GM12878 (cell line): Measurements from ENCODE around the gene AIG1. TPM values are rescaled to one million over a fixed set of nuclear protein-coding genes. Genes with fewer than 3 reads are reported as not detected.

ENCODE experiments used
- ATAC-seq: fragments of 200-7000 bp; cut with Tn5 transposase; 3 replicates; pipeline ENCODE4 v1.9.1; 2020; ENCODE audit warnings: mild to moderate bottlenecking, moderate library complexity
- BruUV-seq: library from RNA; stranded (reverse); fragments of 400-500 nt; replicated peaks from 2 replicates; lab custom pipeline; 2021; lab: Mats Ljungman, UMichigan
- CTCF ChIA-PET: fragments of 300-600 bp; sonication (Branson Sonifier 250); formaldehyde crosslinking; extraction: SDS; loops from one replicate; lab custom pipeline; 2021; ENCODE audit warnings: inconsistent platforms; lab: Yijun Ruan, JAX
- POLR2A ChIA-PET: fragments of 350-600 bp; formaldehyde crosslinking; extraction: SDS; loops from one replicate; lab custom pipeline; 2021; ENCODE audit warnings: inconsistent platforms; lab: Charles Lee
- RAD21 ChIA-PET: fragments of 300-600 bp; sonication (Branson Sonifier 250); formaldehyde crosslinking; loops from one replicate; lab custom pipeline; 2023; ENCODE audit warnings: antibody characterized with exemption; ENCODE audit not compliant: unreplicated experiment; lab: Charles Lee
- SMC1A ChIA-PET: fragments of 300-600 bp; sonication (Branson Sonifier 250); formaldehyde crosslinking; loops from one replicate; lab custom pipeline; 2023; ENCODE audit not compliant: unreplicated experiment, uncharacterized antibody; lab: Charles Lee
- DNase-seq: peaks from one replicate; pipeline ENCODE4 v3.0.0-alpha.2; 2011; ENCODE audit warnings: low read depth, low spot score
- FAIRE-seq: peaks from 3 replicates; lab custom pipeline; 2011; peaks lifted over from hg19 to GRCh38; lab: Jason Lieb, UNC
- H2AFZ ChIP-seq: 2 replicates; pipeline ENCODE4 v1.6.0; 2011; ENCODE audit warnings: low read depth, low read length, control low read depth; ENCODE audit not compliant: control insufficient read depth
- H3K27ac ChIP-seq: 2 replicates; pipeline ENCODE4 v1.5.1; 2011; ENCODE audit warnings: control low read depth; ENCODE audit not compliant: control insufficient read depth, insufficient read depth
- H3K27me3 ChIP-seq, 2 experiments: replicated peaks in 1 of 2; 2 replicates each; pipeline versions ENCODE4 v1.6.0 to v1.6.1; 2011; ENCODE audit warnings: low read length in 1 of 2; ENCODE audit not compliant: control insufficient read depth in 2 of 2, insufficient read depth in 2 of 2
- H3K36me3 ChIP-seq, 2 experiments: 2 replicates each; pipeline ENCODE4 v1.5.1; 2011; ENCODE audit warnings: low read length in 1 of 2; ENCODE audit not compliant: control insufficient read depth in 2 of 2, insufficient read depth in 2 of 2
- H3K4me1 ChIP-seq: 2 replicates; pipeline ENCODE4 v1.6.1; 2011; ENCODE audit warnings: mild to moderate bottlenecking, low read length, moderate library complexity, mixed read lengths; ENCODE audit not compliant: control insufficient read depth, insufficient read depth
- H3K4me2 ChIP-seq: 2 replicates; pipeline ENCODE4 v1.6.0; 2011; ENCODE audit warnings: control low read depth; ENCODE audit not compliant: control insufficient read depth, insufficient read depth
- H3K4me3 ChIP-seq: fragments of 200-600 bp; sonication (generic); 2 replicates; pipeline ENCODE4 v1.5.1; 2016
- H3K79me2 ChIP-seq: 2 replicates; pipeline ENCODE4 v1.6.0; 2011; ENCODE audit warnings: low read length; ENCODE audit not compliant: control insufficient read depth, insufficient read depth
- H3K9ac ChIP-seq: 2 replicates; pipeline ENCODE4 v1.8.0; 2011; ENCODE audit warnings: low read length, control low read depth, mixed read lengths; ENCODE audit not compliant: control insufficient read depth, insufficient read depth
- H3K9me3 ChIP-seq: replicated peaks from 3 replicates; pipeline ENCODE4 v1.5.1; 2011; ENCODE audit warnings: mild to moderate bottlenecking, low read length; ENCODE audit not compliant: control insufficient read depth, insufficient read depth
- H4K20me1 ChIP-seq: 2 replicates; pipeline ENCODE4 v1.6.0; 2011; ENCODE audit not compliant: control insufficient read depth, insufficient read depth
- BMI1 ChIP-seq: fragments of 450-650 bp; IDR thresholded peaks from 2 replicates; pipeline ENCODE4 v1.6.1; 2016; ENCODE audit warnings: mild to moderate bottlenecking, moderate library complexity, borderline replicate concordance
- ESRRA ChIP-seq: IDR thresholded peaks from 2 replicates; pipeline ENCODE4 v1.6.1; 2012; ENCODE audit warnings: mild to moderate bottlenecking, low read length, improper control_type of control experiment
- KDM1A ChIP-seq: fragments of 200-600 bp; sonication (generic); IDR thresholded peaks from 2 replicates; pipeline ENCODE4 v1.6.1; 2016; ENCODE audit warnings: borderline replicate concordance
- MTA2 ChIP-seq: fragments of 450-650 bp; IDR thresholded peaks from 2 replicates; pipeline ENCODE4 v1.6.1; 2016; ENCODE audit warnings: low read depth, mild to moderate bottlenecking, moderate library complexity
- MYB ChIP-seq: fragments of 150-350 bp; IDR thresholded peaks from 2 replicates; pipeline ENCODE4 v1.6.1; 2014; ENCODE audit warnings: mild to moderate bottlenecking, low read depth, low read length, borderline replicate concordance
- NFYA ChIP-seq: IDR thresholded peaks from 2 replicates; pipeline ENCODE4 v1.6.1; 2011; ENCODE audit warnings: low read depth, mild to moderate bottlenecking, low read length, improper control_type of control experiment, borderline replicate concordance
- WGBS: methylation state at CpG from one replicate; pipeline ENCODE4 v1.1.6; 2016; ENCODE audit warnings: low lambda C conversion rate; ENCODE audit not compliant: insufficient replicate concordance, insufficient coverage; ENCODE audit errors: missing lambda C conversion rate; 5-methylcytosine and 5-hydroxymethylcytosine counted together
- in situ Hi-C: fragments of 300-500 bp; cut with MboI; formaldehyde crosslinking; loops from 9 replicates; pipeline ENCODE4 v1.14.3; 2018; ENCODE audit warnings: mixed read lengths
- intact Hi-C: fragments of 100-400 bp; cut with micrococcal nuclease; formaldehyde crosslinking; loops from one replicate; pipeline ENCODE4 v1.14.2; 2022; ENCODE audit not compliant: unreplicated experiment
- polyA plus RNA-seq, 11 experiments: library from polyadenylated mRNA; depleted of rRNA in 4 of 11; unstranded in 6 of 11; stranded (reverse) in 5 of 11; fragments of >200 nt; fragmentation: Nextera tagmentation in 4 of 11; fragmentation: Illumina TruSeq in 1 of 11; extraction: Ambion mirVana in 4 of 11; extraction: Trizol in 1 of 11; gene quantifications; 1 replicate in 1 of 11; 2 replicates in 10 of 11; pipeline versions ENCODE4 v1.2.1 to v1.2.3, GENCODE V29; 2011 to 2016; ENCODE audit warnings: inconsistent platforms in 2 of 11, missing spikeins in 2 of 11, low read depth in 1 of 11
- total RNA-seq, 4 experiments: library from RNA; depleted of rRNA in 3 of 4; stranded (reverse); fragments of >200 nt in 3 of 4; fragmentation: Illumina TruSeq in 1 of 4; extraction: Trizol in 1 of 4; gene quantifications; 2 replicates each; pipeline versions ENCODE4 v1.2.1 to v1.2.3, GENCODE V29; 2013 to 2021
- TF ChIP-seq, protein P1 (sequence below): IDR thresholded peaks from 2 replicates; pipeline ENCODE4 v1.6.1; 2011; ENCODE audit warnings: mild to moderate bottlenecking, low read depth, low read length, moderate library complexity; ENCODE audit not compliant: insufficient replicate concordance
- TF ChIP-seq, protein P2 (sequence below): fragments of 150-350 bp; IDR thresholded peaks from 2 replicates; pipeline ENCODE4 v1.6.1; 2016; ENCODE audit warnings: low read depth, low read length
- TF ChIP-seq, protein P3 (sequence below): IDR thresholded peaks from 2 replicates; pipeline ENCODE4 v1.6.1; 2011; ENCODE audit warnings: borderline replicate concordance, low read depth, mild to moderate bottlenecking, moderate library complexity, mixed read lengths, low read length; ENCODE audit not compliant: insufficient read depth; ENCODE audit errors: extremely low read length
- TF ChIP-seq, protein P4 (sequence below): IDR thresholded peaks from 2 replicates; pipeline ENCODE4 v1.6.1; 2011; ENCODE audit warnings: low read depth, mild to moderate bottlenecking, low read length, moderate library complexity, borderline replicate concordance; ENCODE audit errors: extremely low read depth

The AIG1 gene
- total and polyA plus RNA-seq, 10 of the 15 experiments (the other 5 are each of a cell fraction or from before 2014, with no cell fraction given) = 27.0 to 74.5 (median 36.4) TPM

DNA sequence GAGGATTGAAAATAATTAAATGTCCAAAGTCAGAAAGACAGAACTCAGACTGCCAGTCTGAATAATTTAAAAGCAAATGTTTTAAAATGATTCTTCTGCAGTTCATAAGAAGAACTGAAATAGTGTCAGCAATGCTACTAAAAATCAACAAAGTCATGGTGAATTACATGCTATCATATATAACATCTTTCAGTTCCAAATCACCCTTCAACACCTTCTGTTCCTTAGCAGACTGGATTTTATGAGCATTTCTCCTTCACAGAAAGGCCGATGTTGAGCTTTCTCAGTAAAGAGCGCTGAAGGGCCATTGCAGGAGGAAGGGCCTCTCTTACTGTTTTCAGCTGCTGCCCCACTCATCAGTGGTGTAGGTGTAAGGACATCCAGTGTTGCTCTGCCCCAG lies 63.3 kb downstream of the AIG1 start:
- ATAC-seq (no peak), FAIRE-seq (no peak), DNase-seq (no peak)
- 100% methylated on average over 2 of the region's 2 CpGs for WGBS
- no peak overlapping the region for H2AFZ ChIP-seq
- no peak overlapping the region for H3K4me3 ChIP-seq
- intact Hi-C loops = no loop called here
- 0 out of 2 replicates have a peak, but pooled peaks cover 4% of the 10 kb centered on the region for H3K4me1 ChIP-seq
- H3K9ac ChIP-seq = no peak overlapping the region
- H3K4me2 ChIP-seq = no peak overlapping the region
- no peak overlapping the region for H3K27ac ChIP-seq
- no TSS peak for BruUV-seq
- ChIA-PET SMC1A (no interaction called here), RAD21 (no interaction called here), CTCF (no interaction called here), POLR2A (no interaction called here)
- H3K79me2 ChIP-seq = no peaks in the 10 kb centered on the region
- no peaks in the 10 kb centered on the region for H3K36me3 ChIP-seq
- no peaks in the 10 kb centered on the region for H4K20me1 ChIP-seq
- H3K9me3 ChIP-seq = no peaks in the 10 kb centered on the region
- TF ChIP-seq, protein P1, sequence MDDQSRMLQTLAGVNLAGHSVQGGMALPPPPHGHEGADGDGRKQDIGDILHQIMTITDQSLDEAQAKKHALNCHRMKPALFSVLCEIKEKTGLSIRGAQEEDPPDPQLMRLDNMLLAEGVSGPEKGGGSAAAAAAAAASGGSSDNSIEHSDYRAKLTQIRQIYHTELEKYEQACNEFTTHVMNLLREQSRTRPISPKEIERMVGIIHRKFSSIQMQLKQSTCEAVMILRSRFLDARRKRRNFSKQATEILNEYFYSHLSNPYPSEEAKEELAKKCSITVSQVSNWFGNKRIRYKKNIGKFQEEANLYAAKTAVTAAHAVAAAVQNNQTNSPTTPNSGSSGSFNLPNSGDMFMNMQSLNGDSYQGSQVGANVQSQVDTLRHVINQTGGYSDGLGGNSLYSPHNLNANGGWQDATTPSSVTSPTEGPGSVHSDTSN = no peak
- TF ChIP-seq BMI1 = no peak
- TF ChIP-seq MYB = no peak
- no peak for TF ChIP-seq MTA2
- TF ChIP-seq KDM1A = no peak
- no peaks in the 10 kb centered on the region for H3K27me3 ChIP-seq
- in situ Hi-C loops = no loop called here

DNA sequence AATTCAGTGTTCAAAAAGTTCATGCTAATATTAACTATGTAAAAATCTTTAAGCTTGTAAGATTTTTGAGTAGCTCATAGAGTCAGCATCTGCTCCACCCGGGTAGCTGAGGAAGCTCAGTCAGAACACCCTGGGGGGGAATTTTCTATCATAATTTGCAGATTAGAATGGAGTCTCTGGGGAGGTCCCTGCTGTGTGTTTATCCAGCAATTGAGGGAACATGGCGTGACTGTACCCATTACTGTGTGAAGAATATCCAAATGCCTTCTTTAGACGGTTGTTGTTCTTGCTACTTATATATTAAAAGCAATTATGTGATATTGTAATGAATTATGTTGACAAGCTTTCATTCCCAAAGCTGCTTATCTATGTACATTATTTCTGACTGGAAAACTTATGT lies 64.8 kb downstream of the AIG1 start:
- RAD21 ChIA-PET = interaction anchor here (0.6 kb wide), 1 partner anchor 11 kb away, joined by 3 read pairs; no protein-coding TSS in a partner anchor
- Histone ChIP-seq H2AFZ (no peak overlapping the region), H3K4me2 (no peak overlapping the region), H3K79me2 (no peaks in the 10 kb centered on the region), H3K4me3 (no peak overlapping the region), H3K9ac (no peak overlapping the region), H3K27me3 (no peaks in the 10 kb centered on the region), H4K20me1 (no peaks in the 10 kb centered on the region), H3K4me1 (0 out of 2 replicates have a peak, but pooled peaks cover 4% of the 10 kb centered on the region), H3K9me3 (no peaks in the 10 kb centered on the region; the same call in 2 of the 3 replicates), H3K27ac (no peak overlapping the region), H3K36me3 (no peaks in the 10 kb centered on the region)
- FAIRE-seq (no peak), ATAC-seq (peak; percentile 42), DNase-seq (no peak)
- 31% methylated on average over 3 of the region's 3 CpGs for WGBS
- SMC1A ChIA-PET = interaction anchor here (0.8 to 1.4 kb wide), 5 partner anchors 10 to 170 kb away, joined by 3 to 4 read pairs (median 3); no protein-coding TSS in a partner anchor
- POLR2A ChIA-PET = interaction anchor here (0.7 kb wide), 1 partner anchor 63 kb away, joined by 3 read pairs; no protein-coding TSS in a partner anchor
- intact Hi-C loops = no loop called here
- no TSS peak for BruUV-seq
- in situ Hi-C loops = no loop called here
- CTCF ChIA-PET = interaction anchor here (0.9 to 1.4 kb wide), 2 partner anchors 17 to 30 kb away, joined by 3 read pairs; no protein-coding TSS in a partner anchor
- TF ChIP-seq, protein P2, sequence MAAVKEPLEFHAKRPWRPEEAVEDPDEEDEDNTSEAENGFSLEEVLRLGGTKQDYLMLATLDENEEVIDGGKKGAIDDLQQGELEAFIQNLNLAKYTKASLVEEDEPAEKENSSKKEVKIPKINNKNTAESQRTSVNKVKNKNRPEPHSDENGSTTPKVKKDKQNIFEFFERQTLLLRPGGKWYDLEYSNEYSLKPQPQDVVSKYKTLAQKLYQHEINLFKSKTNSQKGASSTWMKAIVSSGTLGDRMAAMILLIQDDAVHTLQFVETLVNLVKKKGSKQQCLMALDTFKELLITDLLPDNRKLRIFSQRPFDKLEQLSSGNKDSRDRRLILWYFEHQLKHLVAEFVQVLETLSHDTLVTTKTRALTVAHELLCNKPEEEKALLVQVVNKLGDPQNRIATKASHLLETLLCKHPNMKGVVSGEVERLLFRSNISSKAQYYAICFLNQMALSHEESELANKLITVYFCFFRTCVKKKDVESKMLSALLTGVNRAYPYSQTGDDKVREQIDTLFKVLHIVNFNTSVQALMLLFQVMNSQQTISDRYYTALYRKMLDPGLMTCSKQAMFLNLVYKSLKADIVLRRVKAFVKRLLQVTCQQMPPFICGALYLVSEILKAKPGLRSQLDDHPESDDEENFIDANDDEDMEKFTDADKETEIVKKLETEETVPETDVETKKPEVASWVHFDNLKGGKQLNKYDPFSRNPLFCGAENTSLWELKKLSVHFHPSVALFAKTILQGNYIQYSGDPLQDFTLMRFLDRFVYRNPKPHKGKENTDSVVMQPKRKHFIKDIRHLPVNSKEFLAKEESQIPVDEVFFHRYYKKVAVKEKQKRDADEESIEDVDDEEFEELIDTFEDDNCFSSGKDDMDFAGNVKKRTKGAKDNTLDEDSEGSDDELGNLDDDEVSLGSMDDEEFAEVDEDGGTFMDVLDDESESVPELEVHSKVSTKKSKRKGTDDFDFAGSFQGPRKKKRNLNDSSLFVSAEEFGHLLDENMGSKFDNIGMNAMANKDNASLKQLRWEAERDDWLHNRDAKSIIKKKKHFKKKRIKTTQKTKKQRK = no peak
- TF ChIP-seq ESRRA (no peak), NFYA (no peak), MTA2 (no peak)
- TF ChIP-seq, protein P3, sequence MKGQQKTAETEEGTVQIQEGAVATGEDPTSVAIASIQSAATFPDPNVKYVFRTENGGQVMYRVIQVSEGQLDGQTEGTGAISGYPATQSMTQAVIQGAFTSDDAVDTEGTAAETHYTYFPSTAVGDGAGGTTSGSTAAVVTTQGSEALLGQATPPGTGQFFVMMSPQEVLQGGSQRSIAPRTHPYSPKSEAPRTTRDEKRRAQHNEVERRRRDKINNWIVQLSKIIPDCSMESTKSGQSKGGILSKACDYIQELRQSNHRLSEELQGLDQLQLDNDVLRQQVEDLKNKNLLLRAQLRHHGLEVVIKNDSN = no peak
- TF ChIP-seq, protein P4, sequence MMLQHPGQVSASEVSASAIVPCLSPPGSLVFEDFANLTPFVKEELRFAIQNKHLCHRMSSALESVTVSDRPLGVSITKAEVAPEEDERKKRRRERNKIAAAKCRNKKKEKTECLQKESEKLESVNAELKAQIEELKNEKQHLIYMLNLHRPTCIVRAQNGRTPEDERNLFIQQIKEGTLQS = no peak
